ENCODE results near the gene NCDN.

DNA sequence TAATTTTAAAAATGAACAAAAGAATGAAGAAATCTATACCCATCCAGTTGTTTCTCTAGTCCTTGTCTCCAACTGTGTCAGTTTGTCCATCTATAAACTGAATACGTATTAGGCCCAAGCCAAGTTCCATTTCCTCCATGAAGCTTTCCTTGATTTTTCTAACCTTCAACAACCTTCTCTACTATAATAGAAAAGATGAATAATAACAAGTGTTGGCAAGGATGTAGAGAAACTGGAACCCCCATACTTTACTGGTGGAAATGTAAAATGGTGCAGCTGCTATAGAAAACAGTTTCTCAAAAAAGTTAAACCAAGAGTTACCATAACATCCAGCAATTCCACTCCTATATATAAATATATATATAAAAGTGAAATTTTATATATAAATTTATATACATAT is 11.0 kb upstream of the NCDN start:
- TF ChIP-seq, protein P1, sequence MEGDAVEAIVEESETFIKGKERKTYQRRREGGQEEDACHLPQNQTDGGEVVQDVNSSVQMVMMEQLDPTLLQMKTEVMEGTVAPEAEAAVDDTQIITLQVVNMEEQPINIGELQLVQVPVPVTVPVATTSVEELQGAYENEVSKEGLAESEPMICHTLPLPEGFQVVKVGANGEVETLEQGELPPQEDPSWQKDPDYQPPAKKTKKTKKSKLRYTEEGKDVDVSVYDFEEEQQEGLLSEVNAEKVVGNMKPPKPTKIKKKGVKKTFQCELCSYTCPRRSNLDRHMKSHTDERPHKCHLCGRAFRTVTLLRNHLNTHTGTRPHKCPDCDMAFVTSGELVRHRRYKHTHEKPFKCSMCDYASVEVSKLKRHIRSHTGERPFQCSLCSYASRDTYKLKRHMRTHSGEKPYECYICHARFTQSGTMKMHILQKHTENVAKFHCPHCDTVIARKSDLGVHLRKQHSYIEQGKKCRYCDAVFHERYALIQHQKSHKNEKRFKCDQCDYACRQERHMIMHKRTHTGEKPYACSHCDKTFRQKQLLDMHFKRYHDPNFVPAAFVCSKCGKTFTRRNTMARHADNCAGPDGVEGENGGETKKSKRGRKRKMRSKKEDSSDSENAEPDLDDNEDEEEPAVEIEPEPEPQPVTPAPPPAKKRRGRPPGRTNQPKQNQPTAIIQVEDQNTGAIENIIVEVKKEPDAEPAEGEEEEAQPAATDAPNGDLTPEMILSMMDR (conservative IDR thresholded peaks at IDR 0.05 in 1 of 2, IDR thresholded peaks at IDR 0.05 in 1 of 2; ENCODE audit: low read depth in 1 of 2, low read length in 2 of 2) = no peak
- no peak for TF ChIP-seq EZH2 (IDR thresholded peaks at IDR 0.05; ENCODE audit: low read length, missing control alignments)

Data from fibroblast of lung (primary cell).